Smooth muscle cell (in vitro differentiated cells): Measurements from ENCODE around the gene CABCOCO1. TPM values are rescaled to one million over a fixed set of nuclear protein-coding genes. Genes with fewer than 3 reads are reported as not detected.

Experiments
- DNase-seq: peaks from one replicate; lab custom pipeline; 2025; ENCODE audit not compliant: unreplicated experiment; lab: John Stamatoyannopoulos, UW
- H2AFZ ChIP-seq: fragments of 200-600 bp; sonication (generic); 2 replicates; pipeline ENCODE4 v1.6.0; 2016; ENCODE audit warnings: antibody characterized with exemption, low read depth, mild to moderate bottlenecking
- H3F3A ChIP-seq: fragments of 200-600 bp; sonication (generic); 2 replicates; pipeline ENCODE4 v1.6.0; 2017; ENCODE audit warnings: antibody characterized with exemption, low read depth
- H3K27ac ChIP-seq: fragments of 200-600 bp; sonication (generic); 2 replicates; pipeline ENCODE4 v1.5.1; 2016; ENCODE audit warnings: low read depth, mild to moderate bottlenecking
- H3K27me3 ChIP-seq: fragments of 200-600 bp; sonication (generic); 2 replicates; pipeline ENCODE4 v1.6.1; 2016; ENCODE audit warnings: low read depth, mild to moderate bottlenecking
- H3K36me3 ChIP-seq: fragments of 200-600 bp; sonication (generic); 2 replicates; pipeline ENCODE4 v1.5.1; 2016; ENCODE audit warnings: low read depth
- H3K4me1 ChIP-seq: fragments of 200-600 bp; sonication (generic); 2 replicates; pipeline ENCODE4 v1.5.1; 2016; ENCODE audit warnings: low read depth
- H3K4me2 ChIP-seq: fragments of 200-600 bp; sonication (generic); 2 replicates; pipeline ENCODE4 v1.6.0; 2016; ENCODE audit warnings: mild to moderate bottlenecking
- H3K4me3 ChIP-seq: fragments of 200-600 bp; sonication (generic); 2 replicates; pipeline ENCODE4 v1.5.1; 2016; ENCODE audit warnings: mild to moderate bottlenecking
- H3K79me2 ChIP-seq: fragments of 200-600 bp; sonication (generic); 2 replicates; pipeline ENCODE4 v1.6.0; 2016; ENCODE audit warnings: low read depth, mild to moderate bottlenecking
- H3K9ac ChIP-seq: fragments of 200-600 bp; sonication (generic); 2 replicates; pipeline ENCODE4 v1.6.0; 2016; ENCODE audit warnings: low read depth
- H3K9me3 ChIP-seq: fragments of 200-600 bp; sonication (generic); replicated peaks from 2 replicates; pipeline ENCODE4 v1.5.1; 2016; ENCODE audit warnings: low read depth
- H4K20me1 ChIP-seq: fragments of 200-600 bp; sonication (generic); 2 replicates; pipeline ENCODE4 v1.6.0; 2016; ENCODE audit warnings: low read depth
- WGBS: methylation state at CpG from one replicate; pipeline ENCODE4 v1.1.7; 2016; ENCODE audit warnings: low lambda C conversion rate; 5-methylcytosine and 5-hydroxymethylcytosine counted together
- polyA plus RNA-seq: library from polyadenylated mRNA; unstranded; fragments of >200 nt; fragmentation: Nextera tagmentation; extraction: Ambion mirVana; gene quantifications from 2 replicates; pipeline ENCODE4 v1.2.1, GENCODE V29; 2016
- total RNA-seq: library from RNA; depleted of rRNA; stranded (reverse); fragments of >200 nt; gene quantifications from 2 replicates; pipeline ENCODE4 v1.2.3, GENCODE V29; 2014
- TF ChIP-seq, protein P1 (sequence below): fragments of 200-600 bp; sonication (generic); IDR thresholded peaks from 2 replicates; pipeline ENCODE4 v1.5.1; 2017; ENCODE audit warnings: borderline replicate concordance, mild to moderate bottlenecking, antibody characterized with exemption; ENCODE audit not compliant: insufficient read depth, poor library complexity, severe bottlenecking

Gene CABCOCO1
- total and polyA plus RNA-seq, 2 experiments from 2014 or later = 1.2 TPM; not detected in 1

DNA sequence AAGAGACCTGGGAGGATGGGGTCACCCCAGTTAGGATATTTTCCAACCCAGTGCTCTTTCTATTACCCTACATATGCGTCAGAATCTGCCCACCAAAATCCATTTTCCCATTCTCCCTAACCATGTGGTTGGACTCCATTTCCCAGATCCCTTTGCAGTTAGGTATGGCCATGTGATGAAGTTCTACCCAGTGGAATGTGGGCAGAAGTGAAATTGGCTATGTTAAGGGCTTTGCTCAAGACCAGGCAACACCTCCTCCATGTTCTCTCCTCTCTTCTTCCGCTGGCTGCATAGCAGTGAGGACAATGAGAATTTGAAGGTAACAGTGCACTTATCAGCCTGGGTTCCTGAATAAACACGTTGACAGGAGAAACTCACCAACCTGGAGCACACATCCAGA, 111.3 kb downstream of the CABCOCO1 start:
- Histone ChIP-seq H3K9ac (no peak overlapping the region), H3K4me3 (no peak overlapping the region), H3K79me2 (no peaks in the 10 kb centered on the region), H3F3A (no peaks in the 10 kb centered on the region), H4K20me1 (no peaks in the 10 kb centered on the region), H3K4me1 (no peaks in the 10 kb centered on the region), H3K27me3 (no peaks in the 10 kb centered on the region), H3K9me3 (no peaks in the 10 kb centered on the region), H3K36me3 (no peaks in the 10 kb centered on the region), H3K27ac (no peak overlapping the region), H3K4me2 (no peak overlapping the region), H2AFZ (no peak overlapping the region)
- DNase-seq = no peak
- WGBS = 89% methylated on average over 3 of the region's 3 CpGs
- TF ChIP-seq, protein P1, sequence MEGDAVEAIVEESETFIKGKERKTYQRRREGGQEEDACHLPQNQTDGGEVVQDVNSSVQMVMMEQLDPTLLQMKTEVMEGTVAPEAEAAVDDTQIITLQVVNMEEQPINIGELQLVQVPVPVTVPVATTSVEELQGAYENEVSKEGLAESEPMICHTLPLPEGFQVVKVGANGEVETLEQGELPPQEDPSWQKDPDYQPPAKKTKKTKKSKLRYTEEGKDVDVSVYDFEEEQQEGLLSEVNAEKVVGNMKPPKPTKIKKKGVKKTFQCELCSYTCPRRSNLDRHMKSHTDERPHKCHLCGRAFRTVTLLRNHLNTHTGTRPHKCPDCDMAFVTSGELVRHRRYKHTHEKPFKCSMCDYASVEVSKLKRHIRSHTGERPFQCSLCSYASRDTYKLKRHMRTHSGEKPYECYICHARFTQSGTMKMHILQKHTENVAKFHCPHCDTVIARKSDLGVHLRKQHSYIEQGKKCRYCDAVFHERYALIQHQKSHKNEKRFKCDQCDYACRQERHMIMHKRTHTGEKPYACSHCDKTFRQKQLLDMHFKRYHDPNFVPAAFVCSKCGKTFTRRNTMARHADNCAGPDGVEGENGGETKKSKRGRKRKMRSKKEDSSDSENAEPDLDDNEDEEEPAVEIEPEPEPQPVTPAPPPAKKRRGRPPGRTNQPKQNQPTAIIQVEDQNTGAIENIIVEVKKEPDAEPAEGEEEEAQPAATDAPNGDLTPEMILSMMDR = no peak

DNA sequence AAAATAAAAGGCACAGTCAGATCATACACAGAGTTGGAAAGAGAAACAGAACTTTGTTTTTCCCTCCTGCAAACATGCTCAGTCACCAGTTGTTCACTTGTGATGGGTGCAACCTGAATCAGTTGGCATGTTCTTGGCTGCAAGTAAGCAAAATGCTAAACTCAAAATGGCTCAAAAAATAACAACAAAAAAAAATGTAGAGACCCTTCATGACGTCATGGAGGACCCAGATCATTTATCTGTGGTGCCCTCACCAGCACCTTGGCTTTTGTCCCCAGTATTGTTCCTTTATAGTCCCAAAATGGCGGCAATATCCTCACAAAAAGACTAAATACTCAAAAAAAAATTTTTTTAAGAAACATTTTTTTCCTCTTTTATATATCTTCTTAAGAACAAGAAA, 112.4 kb downstream of the CABCOCO1 start:
- Histone ChIP-seq H2AFZ (no peak overlapping the region), H3K9ac (no peak overlapping the region), H3K27ac (no peak overlapping the region), H3K4me2 (no peak overlapping the region), H4K20me1 (no peaks in the 10 kb centered on the region), H3K36me3 (no peaks in the 10 kb centered on the region), H3K9me3 (no peaks in the 10 kb centered on the region), H3K4me3 (no peak overlapping the region), H3K79me2 (no peaks in the 10 kb centered on the region), H3K27me3 (no peaks in the 10 kb centered on the region), H3K4me1 (no peaks in the 10 kb centered on the region), H3F3A (no peaks in the 10 kb centered on the region)
- WGBS = 83% methylated on average over 2 of the region's 2 CpGs
- TF ChIP-seq, protein P1 = no peak
- no peak for DNase-seq

DNA sequence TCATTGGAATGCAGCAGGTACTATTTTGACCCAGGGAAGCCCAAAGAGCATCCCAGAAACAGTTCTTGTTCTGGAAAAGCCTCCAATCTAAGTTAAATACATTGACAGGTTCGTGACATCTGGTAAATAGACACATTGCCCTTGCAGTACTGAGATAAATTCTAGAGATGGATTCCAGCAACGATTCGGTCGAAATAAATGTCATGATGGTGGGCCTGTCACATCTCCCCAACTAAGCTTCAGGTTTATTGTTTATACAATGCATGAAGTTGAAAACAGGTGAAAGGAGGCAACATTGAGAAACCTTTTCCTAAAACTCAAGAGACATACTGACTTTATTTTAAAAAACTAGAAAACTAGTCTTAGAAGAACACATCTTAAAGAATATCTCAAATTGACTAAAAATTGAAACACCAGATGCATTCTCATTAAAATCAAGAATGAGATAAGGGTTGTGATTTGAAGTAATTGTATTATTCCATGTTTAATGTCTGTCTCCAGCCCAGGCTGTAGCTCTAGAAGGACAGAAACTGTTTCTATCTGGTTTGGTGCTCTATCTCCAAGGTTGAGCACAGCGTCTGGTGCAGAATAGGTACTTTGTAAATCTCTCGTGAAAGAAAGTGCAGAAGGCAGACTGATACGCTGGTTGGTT, 114.0 kb downstream of the CABCOCO1 start:
- H3K9me3 ChIP-seq = no peaks in the 10 kb centered on the region
- H3F3A ChIP-seq = no peaks in the 10 kb centered on the region
- H3K27me3 ChIP-seq = no peaks in the 10 kb centered on the region
- H3K4me2 ChIP-seq = no peak overlapping the region
- no peaks in the 10 kb centered on the region for H3K79me2 ChIP-seq
- no peak overlapping the region for H3K4me3 ChIP-seq
- H3K27ac ChIP-seq = no peak overlapping the region
- H3K4me1 ChIP-seq = no peaks in the 10 kb centered on the region
- no peak for DNase-seq
- H2AFZ ChIP-seq = no peak overlapping the region
- no peaks in the 10 kb centered on the region for H4K20me1 ChIP-seq
- H3K9ac ChIP-seq = no peak overlapping the region
- 90% methylated on average over 7 of the region's 7 CpGs for WGBS
- TF ChIP-seq, protein P1 = no peak
- H3K36me3 ChIP-seq = no peaks in the 10 kb centered on the region

DNA sequence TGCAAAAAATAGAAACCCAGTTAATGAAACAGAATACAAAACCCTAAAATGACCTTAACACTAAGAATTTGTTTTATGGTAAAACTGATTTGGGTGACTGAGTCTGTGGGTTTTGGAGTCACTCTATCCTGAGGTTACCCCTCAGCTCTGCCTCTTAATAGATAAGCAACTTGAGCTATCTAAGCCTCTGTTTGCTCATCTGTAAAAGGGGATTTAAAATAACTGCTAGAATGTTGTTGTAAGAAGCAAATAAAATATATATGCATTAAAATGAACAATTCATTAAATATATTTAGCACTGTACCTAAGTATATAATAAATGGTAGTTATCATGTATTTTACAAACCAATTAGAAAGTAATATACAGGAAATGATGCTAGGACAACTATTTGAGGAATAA, 115.4 kb downstream of the CABCOCO1 start:
- Histone ChIP-seq H3K79me2 (no peaks in the 10 kb centered on the region), H2AFZ (no peak overlapping the region), H3K27ac (no peak overlapping the region), H3F3A (no peaks in the 10 kb centered on the region), H4K20me1 (no peaks in the 10 kb centered on the region), H3K4me1 (no peaks in the 10 kb centered on the region), H3K4me3 (no peak overlapping the region), H3K27me3 (no peaks in the 10 kb centered on the region), H3K9me3 (no peaks in the 10 kb centered on the region), H3K9ac (no peak overlapping the region), H3K36me3 (no peaks in the 10 kb centered on the region), H3K4me2 (no peak overlapping the region)
- TF ChIP-seq, protein P1 = no peak
- no peak for DNase-seq
